ENCODE data around the gene CHAD. TPM values are rescaled to one million over a fixed set of nuclear protein-coding genes. Genes with fewer than 3 reads are reported as not detected.

The CHAD gene
- total and polyA plus RNA-seq, 5 donors from 2014 or later: not detected

GRCh38 chr17:50480854-50481490, 12.3 kb upstream of the CHAD start:
- DNase-seq: no peak
- H3K36me3 Mint-ChIP-seq: peaks cover 22% of the 10 kb centered on the region
- peaks cover 10 to 28% (median 15%) of the 10 kb centered on the region in 4 donors for H3K4me1 Mint-ChIP-seq
- H3K4me3 Mint-ChIP-seq: peak overlapping the region in 3 of 4 donors; percentile 50 to 94 (median 58)
- no peaks in the 10 kb centered on the region for H3K27me3 ChIP-seq (ENCODE audit: control insufficient read depth, insufficient read depth, low read length)
- no peak overlapping the region for H3K4me3 ChIP-seq (ENCODE audit: low read depth, low read length)
- peaks cover 34% of the 10 kb centered on the region for H3K36me3 ChIP-seq (ENCODE audit: control insufficient read depth, insufficient read depth, low read length)
- no peaks in the 10 kb centered on the region for H3K9me3 ChIP-seq (ENCODE audit: control insufficient read depth in 2 of 2, low read length in 2 of 2)
- no peaks in the 10 kb centered on the region for H3K9me3 Mint-ChIP-seq
- peaks cover 13% of the 10 kb centered on the region for H3K27me3 Mint-ChIP-seq
- peaks cover 15% of the 10 kb centered on the region for H3K4me1 ChIP-seq (ENCODE audit: control insufficient read depth, insufficient read depth, low read length, poor library complexity, severe bottlenecking)
- H3K27ac Mint-ChIP-seq: peak overlapping the region in 1 of 3 donors; percentile 86
- ATAC-seq (ENCODE audit: low read depth in 2 of 2): no peak
- no peak overlapping the region for H3K27ac ChIP-seq (ENCODE audit: insufficient read depth, low read length, poor library complexity, severe bottlenecking)

DNA sequence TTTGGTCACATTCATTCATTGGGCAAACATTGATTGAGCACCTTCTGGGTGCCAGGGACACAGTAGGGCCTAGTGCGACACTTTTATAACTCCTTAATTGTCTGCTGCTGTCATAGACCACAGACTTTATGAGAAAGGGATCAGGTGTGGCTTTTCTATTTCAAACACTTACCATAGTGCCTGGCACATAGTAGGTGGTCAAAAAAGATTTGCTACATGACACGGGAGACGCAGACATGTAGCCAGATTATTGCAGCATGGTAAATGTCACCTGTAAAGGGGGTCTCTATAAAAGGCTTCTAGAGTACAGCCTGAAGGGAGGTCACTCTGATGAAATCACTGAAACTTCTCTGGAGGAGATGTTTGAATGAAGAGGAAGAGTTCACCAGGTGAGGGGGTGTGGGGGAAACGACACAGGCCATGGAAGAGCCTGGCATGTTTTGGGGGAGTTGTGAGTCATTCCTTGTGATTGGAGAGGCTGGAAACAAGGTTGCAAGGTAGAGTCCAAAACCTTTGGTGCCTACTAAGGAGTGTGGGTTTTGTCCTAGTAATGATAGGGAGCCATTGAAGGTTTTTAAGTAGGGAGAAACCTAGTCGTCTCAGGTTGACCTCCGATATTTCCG, 11.6 kb upstream of the CHAD start:
- Mint-ChIP-seq H3K27me3 (peaks cover 13% of the 10 kb centered on the region), H3K4me3 (peak overlapping the region; percentile 87 to 95 (median 92)), H3K4me1 (peaks cover 10 to 28% (median 15%) of the 10 kb centered on the region in 4 donors), H3K27ac (peak overlapping the region in 1 of 3 donors; percentile 11), H3K9me3 (no peaks in the 10 kb centered on the region), H3K36me3 (peaks cover 15% of the 10 kb centered on the region)
- no peak for ATAC-seq (ENCODE audit: low read depth in 2 of 2)
- Histone ChIP-seq H3K36me3 (ENCODE audit: control insufficient read depth, insufficient read depth, low read length) (peaks cover 26% of the 10 kb centered on the region), H3K9me3 (ENCODE audit: control insufficient read depth in 2 of 2, low read length in 2 of 2) (no peaks in the 10 kb centered on the region), H3K27ac (ENCODE audit: insufficient read depth, low read length, poor library complexity, severe bottlenecking) (no peak overlapping the region), H3K27me3 (ENCODE audit: control insufficient read depth, insufficient read depth, low read length) (no peaks in the 10 kb centered on the region), H3K4me3 (ENCODE audit: low read depth, low read length) (no peak overlapping the region), H3K4me1 (ENCODE audit: control insufficient read depth, insufficient read depth, low read length, poor library complexity, severe bottlenecking) (peaks cover 15% of the 10 kb centered on the region)
- no peak for DNase-seq

GRCh38 chr17:50479522-50480141, 11.0 kb upstream of the CHAD start:
- Histone ChIP-seq H3K4me1 (ENCODE audit: control insufficient read depth, insufficient read depth, low read length, poor library complexity, severe bottlenecking) (peaks cover 15% of the 10 kb centered on the region), H3K27me3 (ENCODE audit: control insufficient read depth, insufficient read depth, low read length) (no peaks in the 10 kb centered on the region), H3K36me3 (ENCODE audit: control insufficient read depth, insufficient read depth, low read length) (peaks cover 22% of the 10 kb centered on the region), H3K27ac (ENCODE audit: insufficient read depth, low read length, poor library complexity, severe bottlenecking) (peak overlapping the region; percentile 79), H3K9me3 (ENCODE audit: control insufficient read depth in 2 of 2, low read length in 2 of 2) (no peaks in the 10 kb centered on the region), H3K4me3 (ENCODE audit: low read depth, low read length) (peak overlapping the region; percentile 96)
- peak overlapping the region; percentile 87 to 95 (median 92) for H3K4me3 Mint-ChIP-seq
- peaks cover 13% of the 10 kb centered on the region for H3K27me3 Mint-ChIP-seq
- DNase-seq (peak; percentile 46 to 85 (median 63)), ATAC-seq (ENCODE audit: low read depth in 2 of 2) (peak; percentile 32 to 46)
- H3K27ac Mint-ChIP-seq: peak overlapping the region; percentile 60 to 86 (median 80)
- H3K4me1 Mint-ChIP-seq: peaks cover 10 to 28% (median 15%) of the 10 kb centered on the region in 4 donors
- no peaks in the 10 kb centered on the region for H3K9me3 Mint-ChIP-seq
- peaks cover 12% of the 10 kb centered on the region for H3K36me3 Mint-ChIP-seq

DNA sequence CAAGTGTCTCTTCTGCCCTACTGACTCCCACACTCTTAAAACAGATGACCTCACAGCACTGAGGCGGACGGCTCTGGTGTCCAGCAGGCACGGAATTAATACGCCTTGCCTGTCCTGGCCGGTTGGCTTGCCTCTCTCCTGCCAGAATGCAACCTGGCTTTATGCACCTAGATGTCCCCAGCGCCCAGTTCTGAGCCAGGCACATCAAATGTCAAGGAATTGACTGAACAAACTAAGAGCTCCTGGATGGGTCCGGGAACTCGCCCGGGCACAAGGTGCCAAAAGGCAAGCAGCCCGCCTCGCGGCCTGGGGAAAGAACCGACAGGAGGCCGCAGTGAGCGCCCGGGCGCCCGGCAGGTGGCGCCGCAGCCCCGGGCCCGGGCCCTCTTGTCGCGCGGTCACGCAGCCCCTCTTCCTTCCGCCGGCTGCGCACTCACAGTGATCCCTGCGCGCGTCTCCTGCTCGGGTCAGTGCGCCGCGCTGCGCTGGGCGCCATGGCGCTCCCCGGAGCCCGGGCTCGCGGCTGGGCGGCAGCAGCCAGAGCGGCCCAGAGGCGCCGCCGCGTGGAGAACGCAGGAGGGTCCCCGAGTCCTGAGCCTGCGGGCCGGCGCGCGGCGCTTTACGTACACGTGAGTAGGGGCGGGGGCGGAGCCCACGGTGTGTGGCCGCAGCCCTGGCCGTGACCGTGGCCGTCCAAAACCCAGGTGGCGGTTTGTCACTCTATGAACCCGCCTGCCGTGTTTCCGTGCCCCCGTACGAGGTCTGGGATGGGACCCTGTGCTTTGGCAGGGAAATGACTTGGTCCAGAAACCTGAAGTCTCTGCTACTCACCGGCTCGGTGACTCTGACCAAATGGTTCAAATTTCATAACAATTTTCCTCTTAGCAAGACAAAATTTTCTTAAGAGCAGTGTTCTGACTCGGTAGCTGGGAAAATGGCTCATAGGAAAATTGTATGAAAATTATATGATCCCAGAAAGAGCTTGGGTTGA, 10.0 kb upstream of the CHAD start, which contains the start of gene RSAD1:
Gene RSAD1 (plus strand): TSS at position 470 of the 991 bp plus-strand sequence. CDS start 25 bp downstream, at position 495.
- H3K27me3 ChIP-seq (ENCODE audit: control insufficient read depth, insufficient read depth, low read length): no peaks in the 10 kb centered on the region
- peak; percentile 77 to 92 (median 83) for DNase-seq
- peak within 1 kb of the TSS; percentile 79 for H3K27ac ChIP-seq (ENCODE audit: insufficient read depth, low read length, poor library complexity, severe bottlenecking)
- Mint-ChIP-seq H3K4me3 (peak within 1 kb of the TSS; percentile 87 to 95 (median 92)), H3K27ac (peak within 1 kb of the TSS; percentile 89 to 96 (median 93)), H3K4me1 (peaks cover 10 to 28% (median 15%) of the 10 kb centered on the region in 4 donors), H3K36me3 (peaks cover 15% of the 10 kb centered on the region), H3K9me3 (no peaks in the 10 kb centered on the region), H3K27me3 (peaks cover 13% of the 10 kb centered on the region)
- H3K4me1 ChIP-seq (ENCODE audit: control insufficient read depth, insufficient read depth, low read length, poor library complexity, severe bottlenecking): peaks cover 15% of the 10 kb centered on the region
- peaks cover 13% of the 10 kb centered on the region for H3K36me3 ChIP-seq (ENCODE audit: control insufficient read depth, insufficient read depth, low read length)
- peak; percentile 93 to 95 for ATAC-seq (ENCODE audit: low read depth in 2 of 2)
- H3K9me3 ChIP-seq (ENCODE audit: control insufficient read depth in 2 of 2, low read length in 2 of 2): no peaks in the 10 kb centered on the region
- H3K4me3 ChIP-seq (ENCODE audit: low read depth, low read length): peak within 1 kb of the TSS; percentile 96

DNA sequence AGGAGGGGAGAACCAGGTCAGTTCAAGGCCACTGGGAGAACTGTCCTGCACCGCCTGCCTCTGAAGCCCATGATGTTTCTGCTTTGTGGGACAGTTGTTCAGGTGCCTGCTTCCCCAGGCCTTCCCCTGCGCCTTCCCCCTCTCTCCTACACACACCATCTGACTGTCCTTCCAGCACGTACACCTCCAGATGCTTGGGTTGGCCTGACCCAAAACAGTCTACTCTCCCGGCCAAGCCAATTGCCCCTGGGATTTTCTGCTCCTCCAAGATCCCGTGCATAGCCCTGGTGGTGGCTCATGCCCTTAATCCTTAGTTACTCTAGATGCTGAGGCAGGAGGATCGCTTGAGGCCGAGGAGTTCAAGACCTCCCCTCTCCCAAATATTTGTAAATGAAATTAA, 9.3 kb upstream of the CHAD start:
- H3K27ac ChIP-seq (ENCODE audit: insufficient read depth, low read length, poor library complexity, severe bottlenecking): peak overlapping the region; percentile 79

GRCh38 chr17:50476545-50477315, 8.1 kb upstream of the CHAD start:
- no peaks in the 10 kb centered on the region for H3K9me3 ChIP-seq (ENCODE audit: control insufficient read depth in 2 of 2, low read length in 2 of 2)
- Mint-ChIP-seq H3K36me3 (peaks cover 22% of the 10 kb centered on the region), H3K27me3 (peaks cover 13% of the 10 kb centered on the region), H3K4me3 (peak overlapping the region in 1 of 4 donors; percentile 67), H3K27ac (no peak overlapping the region), H3K9me3 (peaks cover 0 to 2% (median 0%) of the 10 kb centered on the region in 7 donors), H3K4me1 (peaks cover 5 to 22% (median 14%) of the 10 kb centered on the region in 4 donors)
- peaks cover 15% of the 10 kb centered on the region for H3K4me1 ChIP-seq (ENCODE audit: control insufficient read depth, insufficient read depth, low read length, poor library complexity, severe bottlenecking)
- ATAC-seq (ENCODE audit: low read depth in 2 of 2) (no peak), DNase-seq (no peak)
- H3K27ac ChIP-seq (ENCODE audit: insufficient read depth, low read length, poor library complexity, severe bottlenecking): no peak overlapping the region
- peaks cover 4% of the 10 kb centered on the region for H3K36me3 ChIP-seq (ENCODE audit: control insufficient read depth, insufficient read depth, low read length)
- no peak overlapping the region for H3K4me3 ChIP-seq (ENCODE audit: low read depth, low read length)
- H3K27me3 ChIP-seq (ENCODE audit: control insufficient read depth, insufficient read depth, low read length): no peaks in the 10 kb centered on the region

More for the DNA sequence above, 9.3 kb upstream of the CHAD start:
- DNase-seq: no peak
- Mint-ChIP-seq H3K36me3 (peaks cover 22% of the 10 kb centered on the region), H3K4me1 (peaks cover 10 to 28% (median 15%) of the 10 kb centered on the region in 4 donors), H3K27me3 (peaks cover 13% of the 10 kb centered on the region), H3K9me3 (no peaks in the 10 kb centered on the region), H3K27ac (peak overlapping the region; percentile 89 to 96 (median 93)), H3K4me3 (peak overlapping the region; percentile 49 to 84 (median 66))
- H3K4me1 ChIP-seq (ENCODE audit: control insufficient read depth, insufficient read depth, low read length, poor library complexity, severe bottlenecking): peaks cover 15% of the 10 kb centered on the region
- ATAC-seq (ENCODE audit: low read depth in 2 of 2): no peak
- H3K4me3 ChIP-seq (ENCODE audit: low read depth, low read length): peak overlapping the region; percentile 57
- peaks cover 10% of the 10 kb centered on the region for H3K36me3 ChIP-seq (ENCODE audit: control insufficient read depth, insufficient read depth, low read length)
- no peaks in the 10 kb centered on the region for H3K27me3 ChIP-seq (ENCODE audit: control insufficient read depth, insufficient read depth, low read length)
- H3K9me3 ChIP-seq (ENCODE audit: control insufficient read depth in 2 of 2, low read length in 2 of 2): no peaks in the 10 kb centered on the region

Data from CD4-positive, CD25-positive, alpha-beta regulatory T cell (primary cell).